Measurements from ENCODE around the gene SUSD4. TPM values are rescaled to one million over a fixed set of nuclear protein-coding genes. Genes with fewer than 3 reads are reported as not detected.

Gene SUSD4
- total and polyA plus RNA-seq, 2 of the 4 experiments (the other 2 are of a cell fraction) = 1.8 to 2.7 TPM

DNA sequence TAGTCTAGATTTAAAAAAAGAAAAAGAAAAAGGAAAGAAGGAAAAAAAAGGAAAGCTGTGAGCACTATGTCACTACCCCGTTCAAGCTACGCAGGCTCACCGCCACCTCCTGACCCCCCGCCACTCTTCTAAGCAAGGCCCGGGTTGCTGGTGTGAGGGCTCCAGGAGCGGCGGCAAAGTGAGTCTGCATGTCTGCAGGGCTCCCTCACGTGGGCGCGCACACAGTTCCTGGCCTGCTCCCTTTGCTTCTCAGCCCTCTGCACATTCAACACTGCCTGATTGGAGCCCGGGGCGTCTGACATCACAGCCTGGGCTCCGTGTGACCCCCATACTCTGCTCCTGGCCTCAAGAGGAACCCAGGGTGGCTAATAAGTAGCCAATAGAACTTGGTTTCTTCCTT is 139.5 kb downstream of the SUSD4 start:
- DNase-seq (no peak), ATAC-seq (ENCODE audit: low read depth) (no peak)
- H3K9ac ChIP-seq (ENCODE audit: low read depth, low read length) = no peak overlapping the region
- no peak overlapping the region for H4K91ac ChIP-seq (ENCODE audit: insufficient read depth, low read depth, low read length)
- H2BK120ac ChIP-seq (ENCODE audit: low read depth, low read length) = no peak overlapping the region
- no peaks in the 10 kb centered on the region for H4K20me1 ChIP-seq (ENCODE audit: insufficient read depth, low read length)
- H3K27ac ChIP-seq (ENCODE audit: insufficient read depth, low read length) = no peak overlapping the region
- H3K9me3 ChIP-seq (ENCODE audit: control insufficient read depth, insufficient read depth, low read length) = no peaks in the 10 kb centered on the region; the same call in 1 of the 2 replicates
- no peak overlapping the region for H4K8ac ChIP-seq (ENCODE audit: low read depth in 2 of 2, low read length in 2 of 2)
- H3K4ac ChIP-seq (ENCODE audit: low read depth, low read length) = no peak overlapping the region
- no peaks in the 10 kb centered on the region for H3K79me1 ChIP-seq (ENCODE audit: low read depth in 1 of 2, low read length in 2 of 2)
- H2AK5ac ChIP-seq (ENCODE audit: low read depth, low read length) = no peak overlapping the region
- no TSS peak for BruUV-seq (replicated peaks)
- H2BK15ac ChIP-seq (ENCODE audit: low read depth, low read length) = no peak overlapping the region
- no peaks in the 10 kb centered on the region for H3K36me3 ChIP-seq (ENCODE audit: control insufficient read depth, insufficient read depth, low read length)
- ChIA-PET CTCF (no interaction called here), POLR2A (ENCODE audit: unreplicated experiment) (no interaction called here)
- no peak overlapping the region for H2AFZ ChIP-seq (replicated peaks; ENCODE audit: low read length, poor library complexity)
- in situ Hi-C loops (cut with MboI; ENCODE audit: low sequenced_read_pairs) (no loop called here), dilution Hi-C loops (cut with HindIII; ENCODE audit: low sequenced_read_pairs, unreplicated experiment) (no loop called here), intact Hi-C loops (cut with micrococcal nuclease) (no loop called here)
- H3K4me3 ChIP-seq (ENCODE audit: insufficient read depth, low read depth, low read length) = no peak overlapping the region
- no peak overlapping the region for H3K18ac ChIP-seq (ENCODE audit: low read depth, low read length)
- H3K27me3 ChIP-seq (ENCODE audit: control insufficient read depth, insufficient read depth, low read length) = peaks cover 2% of the 10 kb centered on the region; the same call in 1 of the 2 replicates
- H2AK9ac ChIP-seq (replicated peaks; ENCODE audit: low read depth, low read length, poor library complexity) = no peak overlapping the region
- no peak overlapping the region for H3K14ac ChIP-seq (replicated peaks; ENCODE audit: low read depth, low read length)
- TF ChIP-seq, protein P1, sequence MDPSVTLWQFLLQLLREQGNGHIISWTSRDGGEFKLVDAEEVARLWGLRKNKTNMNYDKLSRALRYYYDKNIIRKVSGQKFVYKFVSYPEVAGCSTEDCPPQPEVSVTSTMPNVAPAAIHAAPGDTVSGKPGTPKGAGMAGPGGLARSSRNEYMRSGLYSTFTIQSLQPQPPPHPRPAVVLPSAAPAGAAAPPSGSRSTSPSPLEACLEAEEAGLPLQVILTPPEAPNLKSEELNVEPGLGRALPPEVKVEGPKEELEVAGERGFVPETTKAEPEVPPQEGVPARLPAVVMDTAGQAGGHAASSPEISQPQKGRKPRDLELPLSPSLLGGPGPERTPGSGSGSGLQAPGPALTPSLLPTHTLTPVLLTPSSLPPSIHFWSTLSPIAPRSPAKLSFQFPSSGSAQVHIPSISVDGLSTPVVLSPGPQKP (IDR thresholded peaks at IDR 0.05; ENCODE audit: borderline replicate concordance, low read depth, low read length) = no peak
- TF ChIP-seq CEBPB (IDR thresholded peaks at IDR 0.05; ENCODE audit: low read depth, low read length) (no peak), MAFK (IDR thresholded peaks at IDR 0.05; ENCODE audit: low read depth, low read length) (no peak), POLR2A (IDR thresholded peaks at IDR 0.05; ENCODE audit: low read depth, low read length) (no peak), FOS (IDR thresholded peaks at IDR 0.05; ENCODE audit: low read depth, low read length) (no peak), RCOR1 (IDR thresholded peaks at IDR 0.05; ENCODE audit: insufficient replicate concordance, low read length) (no peak), MXI1 (IDR thresholded peaks at IDR 0.05; ENCODE audit: borderline replicate concordance, low read depth, low read length) (no peak), BHLHE40 (IDR thresholded peaks at IDR 0.05; ENCODE audit: low read depth, low read length) (no peak), RFX5 (IDR thresholded peaks at IDR 0.05; ENCODE audit: low read depth, low read length) (no peak), MAZ (IDR thresholded peaks at IDR 0.05; ENCODE audit: borderline replicate concordance, low read depth, low read length) (no peak), SMC3 (IDR thresholded peaks at IDR 0.05; ENCODE audit: low read depth, low read length) (no peak), CHD1 (IDR thresholded peaks at IDR 0.05; ENCODE audit: low read depth, low read length) (no peak), RAD21 (IDR thresholded peaks at IDR 0.05; ENCODE audit: low read length) (no peak)
- TF ChIP-seq, protein P2, sequence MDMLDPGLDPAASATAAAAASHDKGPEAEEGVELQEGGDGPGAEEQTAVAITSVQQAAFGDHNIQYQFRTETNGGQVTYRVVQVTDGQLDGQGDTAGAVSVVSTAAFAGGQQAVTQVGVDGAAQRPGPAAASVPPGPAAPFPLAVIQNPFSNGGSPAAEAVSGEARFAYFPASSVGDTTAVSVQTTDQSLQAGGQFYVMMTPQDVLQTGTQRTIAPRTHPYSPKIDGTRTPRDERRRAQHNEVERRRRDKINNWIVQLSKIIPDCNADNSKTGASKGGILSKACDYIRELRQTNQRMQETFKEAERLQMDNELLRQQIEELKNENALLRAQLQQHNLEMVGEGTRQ (IDR thresholded peaks at IDR 0.05; ENCODE audit: low read depth, low read length) = no peak
- TF ChIP-seq, protein P3, sequence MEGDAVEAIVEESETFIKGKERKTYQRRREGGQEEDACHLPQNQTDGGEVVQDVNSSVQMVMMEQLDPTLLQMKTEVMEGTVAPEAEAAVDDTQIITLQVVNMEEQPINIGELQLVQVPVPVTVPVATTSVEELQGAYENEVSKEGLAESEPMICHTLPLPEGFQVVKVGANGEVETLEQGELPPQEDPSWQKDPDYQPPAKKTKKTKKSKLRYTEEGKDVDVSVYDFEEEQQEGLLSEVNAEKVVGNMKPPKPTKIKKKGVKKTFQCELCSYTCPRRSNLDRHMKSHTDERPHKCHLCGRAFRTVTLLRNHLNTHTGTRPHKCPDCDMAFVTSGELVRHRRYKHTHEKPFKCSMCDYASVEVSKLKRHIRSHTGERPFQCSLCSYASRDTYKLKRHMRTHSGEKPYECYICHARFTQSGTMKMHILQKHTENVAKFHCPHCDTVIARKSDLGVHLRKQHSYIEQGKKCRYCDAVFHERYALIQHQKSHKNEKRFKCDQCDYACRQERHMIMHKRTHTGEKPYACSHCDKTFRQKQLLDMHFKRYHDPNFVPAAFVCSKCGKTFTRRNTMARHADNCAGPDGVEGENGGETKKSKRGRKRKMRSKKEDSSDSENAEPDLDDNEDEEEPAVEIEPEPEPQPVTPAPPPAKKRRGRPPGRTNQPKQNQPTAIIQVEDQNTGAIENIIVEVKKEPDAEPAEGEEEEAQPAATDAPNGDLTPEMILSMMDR (conservative IDR thresholded peaks at IDR 0.05; ENCODE audit: low read depth, low read length) = no peak
- WGBS, 2 experiments (ENCODE audit: extremely low coverage in 2 of 2, insufficient read length in 1 of 2) = 81% methylated on average over 4 of the region's 13 CpGs; no CpG with 5 or more reads in 1 of the 2 experiments
- H4K5ac ChIP-seq (ENCODE audit: low read depth, low read length) = no peak overlapping the region
- no peak overlapping the region for H2BK5ac ChIP-seq (ENCODE audit: low read depth, low read length, poor library complexity, severe bottlenecking)
- H3K56ac ChIP-seq (ENCODE audit: extremely low read depth, insufficient read depth, low read length) = no peak overlapping the region
- no peak overlapping the region for H2BK20ac ChIP-seq (ENCODE audit: low read depth, low read length)
- no peaks in the 10 kb centered on the region; the same call in 1 of the 2 replicates for H3K4me1 ChIP-seq (ENCODE audit: control insufficient read depth, insufficient read depth, low read length)
- no peak overlapping the region for H3K23ac ChIP-seq (ENCODE audit: low read depth, low read length)
- H3K4me2 ChIP-seq (ENCODE audit: low read depth, low read length) = no peak overlapping the region
- peaks cover 7% of the 10 kb centered on the region for H3K9me1 ChIP-seq (ENCODE audit: insufficient read depth, low read length)
